Keratinocyte (primary cell): Measurements from ENCODE around the gene ARHGEF19.

ENCODE experiments used
- EZH2 ChIP-seq: IDR thresholded peaks from one replicate; pipeline ENCODE4 v1.6.1; 2012; ENCODE audit warnings: inconsistent platforms, mild to moderate bottlenecking, low read length, moderate library complexity
- TF ChIP-seq, protein P1 (sequence below), 3 experiments: IDR thresholded peaks in 1 of 3; conservative IDR thresholded peaks in 1 of 3; optimal IDR thresholded peaks in 1 of 3; 2 replicates in 2 of 3; 3 replicates in 1 of 3; pipeline versions ENCODE3 to v1.5.1; 2011; ENCODE audit warnings: low read length in 3 of 3, mild to moderate bottlenecking in 3 of 3, moderate library complexity in 2 of 3, control low read depth in 1 of 3, inconsistent platforms in 1 of 3; ENCODE audit not compliant: insufficient read depth in 2 of 3; ENCODE audit errors: extremely low read depth in 1 of 3

- TF ChIP-seq, protein P1, sequence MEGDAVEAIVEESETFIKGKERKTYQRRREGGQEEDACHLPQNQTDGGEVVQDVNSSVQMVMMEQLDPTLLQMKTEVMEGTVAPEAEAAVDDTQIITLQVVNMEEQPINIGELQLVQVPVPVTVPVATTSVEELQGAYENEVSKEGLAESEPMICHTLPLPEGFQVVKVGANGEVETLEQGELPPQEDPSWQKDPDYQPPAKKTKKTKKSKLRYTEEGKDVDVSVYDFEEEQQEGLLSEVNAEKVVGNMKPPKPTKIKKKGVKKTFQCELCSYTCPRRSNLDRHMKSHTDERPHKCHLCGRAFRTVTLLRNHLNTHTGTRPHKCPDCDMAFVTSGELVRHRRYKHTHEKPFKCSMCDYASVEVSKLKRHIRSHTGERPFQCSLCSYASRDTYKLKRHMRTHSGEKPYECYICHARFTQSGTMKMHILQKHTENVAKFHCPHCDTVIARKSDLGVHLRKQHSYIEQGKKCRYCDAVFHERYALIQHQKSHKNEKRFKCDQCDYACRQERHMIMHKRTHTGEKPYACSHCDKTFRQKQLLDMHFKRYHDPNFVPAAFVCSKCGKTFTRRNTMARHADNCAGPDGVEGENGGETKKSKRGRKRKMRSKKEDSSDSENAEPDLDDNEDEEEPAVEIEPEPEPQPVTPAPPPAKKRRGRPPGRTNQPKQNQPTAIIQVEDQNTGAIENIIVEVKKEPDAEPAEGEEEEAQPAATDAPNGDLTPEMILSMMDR (optimal IDR thresholded peaks at IDR 0.05 in 1 of 3, IDR thresholded peaks at IDR 0.05 in 1 of 3, conservative IDR thresholded peaks at IDR 0.05 in 1 of 3; ENCODE audit: extremely low read depth in 1 of 3, insufficient read depth in 2 of 3, low read length in 3 of 3): no peak
- TF ChIP-seq EZH2: no peak
Measured at GRCh38 chr1:16237343-16237830, 24.9 kb upstream of the ARHGEF19 start.
